SU-DHL-6 (cell line): ENCODE results near the gene SMIM41.
"Not testable (repeated sequence)": the region's sequence is repeated elsewhere in the genome, so short reads cannot be mapped to it uniquely, and the experiment has no call there.

Experiments
- H2AFZ ChIP-seq: fragments of 200-600 bp; sonication (generic); 2 replicates; pipeline ENCODE4 v1.6.1; 2014; ENCODE audit warnings: low read depth, mild to moderate bottlenecking, moderate library complexity, mixed read lengths, antibody characterized with exemption, low read length; ENCODE audit not compliant: severe bottlenecking
- H3F3A ChIP-seq: fragments of 200-600 bp; shearing (Covaris generic); 2 replicates; pipeline ENCODE4 v1.6.0; 2016; ENCODE audit warnings: antibody characterized with exemption, mild to moderate bottlenecking; ENCODE audit not compliant: insufficient read depth
- H3K27ac ChIP-seq: fragments of 200-600 bp; sonication (generic); 2 replicates; pipeline ENCODE4 v1.5.1; 2016; ENCODE audit warnings: low read depth, mild to moderate bottlenecking, low read length, moderate library complexity, mixed read lengths
- H3K27me3 ChIP-seq: fragments of 200-600 bp; sonication (generic), shearing (Covaris generic); 2 replicates; pipeline ENCODE4 v1.6.0; 2014; ENCODE audit warnings: mild to moderate bottlenecking, low read length
- H3K36me3 ChIP-seq: fragments of 200-600 bp; sonication (generic); 2 replicates; pipeline ENCODE4 v1.6.1; 2014; ENCODE audit warnings: mild to moderate bottlenecking, low read length, mixed read lengths
- H3K4me2 ChIP-seq: fragments of 300-600, 200-600 bp; shearing (Covaris generic), sonication (generic); 2 replicates; pipeline ENCODE4 v1.6.0; 2014; ENCODE audit warnings: low read length, low read depth, mild to moderate bottlenecking; ENCODE audit not compliant: poor library complexity, severe bottlenecking
- H3K4me3 ChIP-seq: fragments of 200-600 bp; sonication (generic); 2 replicates; pipeline ENCODE4 v1.5.1; 2014; ENCODE audit warnings: antibody characterized with exemption, low read length, mild to moderate bottlenecking, mixed read lengths; ENCODE audit not compliant: insufficient read depth, poor library complexity, severe bottlenecking
- H3K79me2 ChIP-seq: fragments of 200-600 bp; sonication (generic); 2 replicates; pipeline ENCODE4 v1.6.1; 2014; ENCODE audit warnings: mild to moderate bottlenecking, low read length, moderate library complexity; ENCODE audit not compliant: insufficient read depth
- H3K9ac ChIP-seq: fragments of 200-600 bp; sonication (generic); 2 replicates; pipeline ENCODE4 v1.7.0; 2014; ENCODE audit warnings: mild to moderate bottlenecking, low read length
- H3K9me2 ChIP-seq: fragments of 200-600 bp; sonication (generic); replicated peaks from 2 replicates; pipeline ENCODE4 v1.6.1; 2014; ENCODE audit warnings: low read length; ENCODE audit not compliant: insufficient read depth
- H3K9me3 ChIP-seq: fragments of 200-600 bp; sonication (generic); 2 replicates; pipeline ENCODE4 v1.6.1; 2014; ENCODE audit warnings: low read length, mixed read lengths; ENCODE audit not compliant: insufficient read depth
- H4K20me1 ChIP-seq: fragments of 200-600 bp; sonication (generic); 2 replicates; pipeline ENCODE4 v1.6.1; 2014; ENCODE audit warnings: low read depth, mild to moderate bottlenecking, antibody characterized with exemption, low read length, moderate library complexity, mixed read lengths
- CTCF ChIP-seq: fragments of 200-600 bp; sonication (generic); IDR thresholded peaks from one replicate; pipeline ENCODE4 v1.5.1; 2017; ENCODE audit warnings: antibody characterized with exemption, mild to moderate bottlenecking, low read length, moderate library complexity; ENCODE audit not compliant: insufficient read depth, poor library complexity, severe bottlenecking
- EZH2phosphoT487 ChIP-seq: fragments of 200-600 bp; sonication (generic), shearing (Covaris generic); conservative IDR thresholded peaks from 2 replicates; pipeline ENCODE4 v1.6.1; 2018; ENCODE audit warnings: mild to moderate bottlenecking, antibody characterized with exemption, low read length, moderate library complexity, mixed read lengths

The SMIM41 gene

GRCh38 chr12:52093346-52093745 is 13.8 kb downstream of the SMIM41 start:
- Histone ChIP-seq H3K79me2 (no peaks in the 10 kb centered on the region), H3K9me2 (no peaks in the 10 kb centered on the region), H3K9ac (no peak overlapping the region), H3K4me3 (no peak overlapping the region), H2AFZ (no peak overlapping the region), H3K36me3 (no peaks in the 10 kb centered on the region), H3K27ac (no peak overlapping the region), H3K27me3 (no peaks in the 10 kb centered on the region), H3K9me3 (no peaks in the 10 kb centered on the region), H3K4me2 (no peak overlapping the region), H4K20me1 (no peaks in the 10 kb centered on the region), H3F3A (no peaks in the 10 kb centered on the region)
- no peak for TF ChIP-seq CTCF
- TF ChIP-seq EZH2phosphoT487, result no peak

- Histone ChIP-seq H3F3A (no peaks in the 10 kb centered on the region), H3K27me3 (no peaks in the 10 kb centered on the region), H3K9me3 (no peaks in the 10 kb centered on the region), H3K4me2 (no peak overlapping the region), H3K4me3 (no peak overlapping the region), H3K9ac (no peak overlapping the region), H3K79me2 (no peaks in the 10 kb centered on the region), H2AFZ (no peak overlapping the region), H3K27ac (no peak overlapping the region), H4K20me1 (no peaks in the 10 kb centered on the region), H3K36me3 (no peaks in the 10 kb centered on the region), H3K9me2 (no peaks in the 10 kb centered on the region)
- TF ChIP-seq CTCF (no peak), EZH2phosphoT487 (no peak)
These were observed 17.0 kb downstream of the SMIM41 start for GRCh38 chr12:52096332-52097044.

- H3K4me3 ChIP-seq, result no peak overlapping the region
- no peak overlapping the region for H3K4me2 ChIP-seq
- H3K27me3 ChIP-seq, result no peaks in the 10 kb centered on the region
- no peak overlapping the region for H2AFZ ChIP-seq
- H3F3A ChIP-seq, result no peaks in the 10 kb centered on the region
- no peaks in the 10 kb centered on the region for H3K9me3 ChIP-seq
- H3K36me3 ChIP-seq, result no peaks in the 10 kb centered on the region
- H3K9me2 ChIP-seq, result no peaks in the 10 kb centered on the region
- H4K20me1 ChIP-seq, result no peaks in the 10 kb centered on the region
- H3K27ac ChIP-seq, result no peak overlapping the region
- TF ChIP-seq CTCF, result no peak
- no peak for TF ChIP-seq EZH2phosphoT487
- H3K9ac ChIP-seq, result no peak overlapping the region
- no peaks in the 10 kb centered on the region for H3K79me2 ChIP-seq
These were observed 17.7 kb downstream of the SMIM41 start for GRCh38 chr12:52097045-52097666.

- H4K20me1 ChIP-seq, H3K27me3 ChIP-seq, H2AFZ ChIP-seq, H3K4me3 ChIP-seq, H3K27ac ChIP-seq, H3F3A ChIP-seq, H3K36me3 ChIP-seq, H3K9me3 ChIP-seq, H3K79me2 ChIP-seq, H3K9me2 ChIP-seq: not testable (repeated sequence)
- H3K4me2 ChIP-seq, result peak overlapping the region; percentile 42
- 0 out of 2 replicates have a peak overlapping the region, but pooled peaks have one; percentile 22 for H3K9ac ChIP-seq
These were observed 25.1 kb downstream of the SMIM41 start for GRCh38 chr12:52104431-52105089.
